Measurements from ENCODE around the gene DDX60.

Gene DDX60

DNA sequence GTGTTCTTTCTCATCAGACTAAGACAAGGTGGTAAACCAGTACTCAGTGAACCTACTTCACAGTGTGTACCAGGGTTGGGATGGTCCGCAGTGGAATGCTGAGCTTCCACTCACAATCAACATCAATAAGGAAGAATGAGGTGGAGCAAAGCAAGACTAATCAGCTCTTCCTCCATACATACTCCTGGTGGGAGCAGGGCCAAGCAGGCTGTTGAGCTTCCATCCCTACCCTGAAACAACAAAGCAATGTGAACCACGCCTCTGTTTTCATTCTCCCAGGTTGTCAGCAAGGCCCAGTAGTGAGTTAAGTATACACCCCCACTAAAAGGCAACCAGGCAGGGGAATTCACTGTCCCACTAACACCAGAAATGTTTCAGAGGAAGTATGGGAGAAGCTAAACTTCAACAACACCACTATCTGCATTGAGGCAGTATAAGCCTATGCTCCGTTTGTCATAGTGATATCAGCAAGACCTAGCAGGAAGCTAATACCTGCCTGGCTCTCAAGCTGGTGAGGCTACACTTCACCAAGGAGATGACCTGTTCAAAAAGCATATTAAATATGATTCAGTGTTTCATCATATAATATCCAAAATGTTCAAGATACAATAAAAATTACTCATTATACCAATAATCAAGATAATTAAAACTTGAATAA, 109.5 kb downstream of the DDX60 start:
- no peak for DNase-seq (ENCODE audit: low read depth, low spot score)

DNA sequence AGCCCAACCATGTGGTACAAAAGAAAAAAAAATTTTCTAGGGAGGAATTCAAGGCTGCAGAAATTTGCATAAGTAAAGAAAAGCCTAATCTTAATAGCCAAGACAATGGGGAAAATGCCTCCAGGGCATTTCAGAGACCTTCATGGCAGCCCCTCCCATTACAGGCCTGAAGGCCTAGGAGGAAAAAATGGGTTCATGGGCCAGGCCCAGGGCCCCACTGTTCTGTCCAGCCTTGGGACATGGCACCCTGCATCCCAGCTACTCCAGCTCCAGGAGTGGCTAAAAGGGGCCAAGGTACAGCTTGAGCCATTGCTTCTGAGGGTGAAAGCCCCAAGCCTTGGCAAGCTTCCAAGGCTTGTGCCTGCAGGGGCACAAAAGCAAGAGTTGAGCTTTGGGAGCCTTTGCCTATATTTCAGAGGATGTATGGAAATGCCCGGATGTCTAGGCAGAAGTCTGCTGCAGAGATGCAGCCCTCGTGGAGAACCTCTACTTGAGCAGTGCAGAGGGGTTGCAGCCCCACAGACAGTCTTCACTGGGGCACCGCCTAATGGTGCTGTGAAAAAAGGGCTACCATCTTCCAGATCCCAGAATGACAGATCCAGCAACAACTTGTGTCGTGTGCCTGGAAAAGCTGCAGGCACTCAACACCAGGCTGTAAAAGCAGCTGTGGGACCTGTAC, 115.2 kb downstream of the DDX60 start:
- no peak for DNase-seq (ENCODE audit: low read depth, low spot score)

DNA sequence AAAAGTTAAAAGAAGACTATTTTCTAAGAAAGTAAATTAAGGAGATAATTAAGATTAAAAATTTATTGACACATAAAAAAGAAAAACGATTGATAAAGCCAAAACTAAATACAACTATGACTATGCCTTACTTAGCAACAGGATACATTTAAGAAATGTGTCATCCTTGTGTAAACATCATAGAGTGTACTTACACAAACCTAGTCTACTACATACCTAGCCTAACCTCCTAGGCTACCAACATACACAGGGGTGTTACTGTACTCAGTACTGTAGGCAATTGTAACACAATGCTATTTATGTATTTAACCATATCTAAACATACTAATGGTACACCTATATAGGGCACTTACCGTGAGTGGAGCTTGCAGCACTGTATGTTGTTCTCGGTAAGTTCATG, 117.9 kb downstream of the DDX60 start:
- no peak for DNase-seq (ENCODE audit: low read depth, low spot score)

DNA sequence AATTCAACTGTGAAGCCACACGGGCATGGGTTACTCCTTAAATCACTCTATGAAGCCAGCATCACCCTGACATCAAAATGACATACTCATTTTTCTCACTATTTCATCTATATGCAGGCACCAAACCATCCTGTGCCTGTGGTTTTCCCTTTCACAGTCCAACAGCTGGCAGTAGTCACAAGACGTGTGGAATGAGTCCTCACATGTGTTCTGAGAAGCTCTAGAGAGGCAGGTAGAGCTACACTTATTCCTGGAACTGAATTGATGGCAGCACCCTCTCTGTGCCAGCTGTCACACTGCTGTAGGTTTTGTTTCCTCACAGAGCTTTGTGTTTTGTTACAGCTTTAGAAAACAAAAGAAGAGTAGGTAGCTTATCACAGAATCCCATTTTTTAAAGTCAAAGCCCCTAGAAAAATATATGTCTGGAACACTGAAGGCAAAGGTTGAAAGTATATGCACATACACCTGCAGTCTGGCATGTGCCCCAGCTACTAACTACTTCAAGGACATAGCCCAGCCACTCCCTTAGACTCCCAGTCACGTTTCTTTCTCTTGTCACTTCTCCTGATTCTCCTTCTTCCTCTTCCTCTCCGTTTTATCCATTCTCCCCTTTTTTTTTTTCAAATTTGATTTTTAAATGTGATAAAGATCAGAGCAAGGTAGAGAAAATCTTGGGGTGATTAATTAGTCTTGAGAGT, 119.1 kb downstream of the DDX60 start:
- DNase-seq (ENCODE audit: low read depth, low spot score), result no peak

DNA sequence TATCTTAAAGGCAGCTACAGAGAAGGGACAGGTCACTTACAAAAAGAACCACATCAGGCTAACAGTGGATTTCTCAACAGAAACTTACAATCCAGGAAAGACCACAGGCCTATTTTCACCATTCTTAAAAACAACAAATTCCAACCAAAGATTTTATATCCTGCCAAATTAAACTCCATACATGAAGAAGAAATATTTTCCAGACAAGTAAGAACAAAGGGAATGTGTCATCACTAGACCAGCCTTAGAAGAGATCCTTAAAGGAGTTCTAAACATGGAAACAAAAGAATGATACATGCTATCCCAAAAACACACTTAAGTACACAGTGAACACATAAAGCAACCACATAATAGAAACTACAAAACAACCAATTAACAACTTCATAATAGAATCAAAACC, 120.6 kb downstream of the DDX60 start:
- DNase-seq (ENCODE audit: low read depth, low spot score), result no peak

DNA sequence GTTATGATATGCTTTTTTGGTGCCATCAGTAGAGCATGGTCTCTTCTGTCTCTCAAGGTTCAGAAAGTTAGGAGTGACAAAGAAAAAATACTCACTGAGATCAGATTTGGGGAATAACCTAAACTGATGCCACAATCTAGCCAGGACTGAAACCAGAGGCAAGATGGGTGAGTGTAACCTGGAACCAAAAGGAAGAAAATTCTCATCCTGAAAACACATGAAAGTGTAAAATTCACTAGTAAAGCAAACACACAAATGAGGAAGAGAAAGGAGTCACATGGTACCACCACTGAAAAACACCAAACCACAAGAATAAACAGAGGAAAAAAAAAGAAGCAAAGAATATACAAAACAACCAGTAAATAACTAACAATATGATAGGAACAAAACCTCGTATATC, 129.8 kb downstream of the DDX60 start:
- DNase-seq (ENCODE audit: low read depth, low spot score), result no peak

DNA sequence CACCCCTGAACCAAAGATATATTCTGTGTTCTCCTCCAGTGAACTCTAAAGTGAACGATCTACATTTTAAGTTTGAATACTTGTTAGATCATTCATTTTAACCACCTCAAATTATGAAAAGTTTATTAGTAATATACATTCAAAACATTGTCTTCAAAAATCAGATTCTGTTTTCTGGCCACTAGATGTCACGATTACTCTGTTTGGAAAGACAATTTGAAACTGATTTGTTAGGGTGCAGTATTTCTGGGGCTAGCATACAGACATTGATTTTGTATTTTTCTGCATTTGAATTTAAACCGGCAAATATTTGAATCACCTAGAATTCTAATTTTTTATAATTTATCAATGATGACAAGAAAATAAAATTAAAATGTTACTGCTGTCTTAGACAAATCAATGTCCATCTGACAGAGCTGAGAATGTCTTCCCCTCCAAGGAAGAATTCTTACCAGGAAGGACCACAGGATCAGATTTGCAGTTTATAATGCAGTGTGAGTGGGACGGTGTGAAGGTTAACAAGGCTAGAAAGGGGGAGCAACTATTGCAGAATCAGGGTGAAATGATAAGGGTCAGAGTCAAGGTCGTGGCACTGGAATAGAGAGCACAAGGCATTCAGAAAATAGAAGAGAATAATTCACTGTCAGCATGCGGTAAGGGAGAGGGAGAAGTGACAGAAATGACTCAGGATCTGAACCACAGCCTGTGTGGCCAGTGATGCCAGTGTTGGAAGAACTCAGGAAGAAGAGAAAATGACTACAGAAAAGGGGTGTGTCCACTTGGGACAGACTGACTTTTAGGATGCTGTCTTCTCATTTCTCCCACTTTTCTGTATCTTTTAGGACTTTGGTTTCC, 134.6 kb downstream of the DDX60 start:
- DNase-seq (ENCODE audit: low read depth, low spot score), result no peak

DNA sequence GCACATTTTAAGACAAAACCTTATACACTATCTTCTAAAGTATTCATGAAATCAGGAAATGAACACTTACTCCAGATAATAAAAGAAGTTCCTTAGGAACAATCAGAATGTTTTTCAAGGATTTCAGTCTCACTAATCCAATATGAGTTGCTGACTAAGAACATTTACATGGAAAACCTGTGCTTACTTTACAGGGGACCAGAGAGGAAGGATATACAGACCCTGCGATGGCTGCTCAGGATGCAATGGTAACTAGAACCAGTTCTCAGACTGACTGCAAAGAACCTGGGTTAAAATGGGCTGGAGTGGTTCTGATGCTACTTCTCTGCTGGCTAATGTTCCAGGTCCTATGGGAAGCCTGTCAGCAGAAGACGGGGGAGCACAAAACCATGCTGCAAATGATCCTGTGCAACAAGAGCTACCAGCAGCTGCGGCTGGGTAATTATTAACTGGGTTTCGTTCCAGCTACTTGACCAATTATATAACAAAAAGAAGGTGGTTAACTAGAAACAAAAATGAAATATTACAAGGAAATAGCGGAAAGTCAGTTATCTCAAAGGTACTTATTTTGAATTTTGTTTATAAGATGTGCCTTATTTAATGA, 140.9 kb downstream of the DDX60 start:
- no peak for DNase-seq (ENCODE audit: low read depth, low spot score)

DNA sequence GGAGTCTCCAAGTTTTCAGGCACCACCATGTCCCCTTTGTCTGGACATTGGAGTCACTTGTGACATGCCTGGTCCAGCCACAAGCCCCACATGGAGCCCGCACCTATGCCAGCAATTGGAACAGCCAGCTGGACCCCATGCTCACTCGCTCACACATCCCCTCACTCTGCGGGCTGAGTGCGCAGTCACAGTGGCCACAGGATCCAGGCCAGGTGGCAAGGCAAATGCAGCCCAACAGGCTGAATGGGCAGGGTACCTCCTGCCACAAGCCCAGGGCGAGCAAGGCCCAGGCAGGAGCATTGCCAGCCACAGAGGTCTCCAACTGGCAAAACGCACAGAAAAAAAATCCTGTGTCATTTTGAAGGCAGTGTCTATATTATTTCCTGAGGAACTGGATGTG, 144.2 kb downstream of the DDX60 start:
- no peak for DNase-seq (ENCODE audit: low read depth, low spot score)

DNA sequence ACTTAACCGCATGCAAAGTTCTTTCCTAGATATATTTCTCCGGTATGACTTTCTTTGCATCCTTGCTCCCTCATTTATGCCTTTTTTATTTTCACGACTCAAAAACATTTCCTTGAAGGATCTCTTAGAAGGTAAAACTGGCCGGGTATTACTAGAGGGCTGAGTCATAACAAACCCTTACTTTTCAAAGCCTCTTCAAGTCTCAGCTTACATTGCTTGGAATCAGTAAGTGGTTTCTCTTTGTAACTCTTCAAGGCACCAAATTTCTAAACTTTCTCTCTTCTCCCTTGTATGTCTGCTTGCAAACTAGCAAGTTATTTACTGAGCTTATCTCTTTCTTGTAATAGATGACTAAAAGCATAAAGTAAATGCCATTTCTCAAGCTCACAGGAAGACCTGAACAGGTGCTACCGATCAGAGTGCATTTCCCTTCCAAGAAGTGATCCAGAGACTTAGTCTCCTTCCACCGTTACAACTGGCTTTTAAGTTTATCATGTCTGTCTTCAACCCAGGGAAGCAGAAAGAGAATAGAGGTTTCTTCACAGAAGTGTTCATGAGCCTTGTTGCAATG, 150.8 kb downstream of the DDX60 start:
- DNase-seq (ENCODE audit: low read depth, low spot score), result no peak

All from iPS DF 19.7 (cell line).